HG03196 (cell line): ENCODE data around the gene ENAM.
"Not testable (repeated sequence)": the region's sequence is repeated elsewhere in the genome, so short reads cannot be mapped to it uniquely, and the experiment has no call there.

ENCODE experiments used
- ATAC-seq: cut with Tn5 transposase; IDR thresholded peaks from one replicate; pipeline ENCODE4 v1.9.1; 2021; ENCODE audit not compliant: unreplicated experiment

The ENAM gene

GRCh38 chr4:70674191-70674590 lies 45.6 kb downstream of the ENAM start:
- ATAC-seq, result no peak

GRCh38 chr4:70674731-70675130 lies 46.2 kb downstream of the ENAM start:
- no peak for ATAC-seq

- ATAC-seq, result no peak
Measured at GRCh38 chr4:70676554-70677090, 48.1 kb downstream of the ENAM start.

GRCh38 chr4:70678383-70678999 lies 49.9 kb downstream of the ENAM start:
- peak; percentile 71 for ATAC-seq

GRCh38 chr4:70680934-70681333 lies 52.4 kb downstream of the ENAM start:
- ATAC-seq, result no peak

- no peak for ATAC-seq
Measured at GRCh38 chr4:70681704-70682103, 53.2 kb downstream of the ENAM start.

GRCh38 chr4:70682142-70682541 lies 53.6 kb downstream of the ENAM start:
- not testable (repeated sequence) for ATAC-seq

GRCh38 chr4:70687392-70687791 lies 58.8 kb downstream of the ENAM start:
- no peak for ATAC-seq

GRCh38 chr4:70687821-70688794 lies 59.6 kb downstream of the ENAM start, which contains the start of gene UTP3:
UTP3 (plus strand) TSS chr4:70688532; CDS start chr4:70688678, 146 bp downstream.
- peak; percentile 96 for ATAC-seq

- peak; percentile 1 for ATAC-seq
Measured at GRCh38 chr4:70688795-70689231, 60.3 kb downstream of the ENAM start.

- ATAC-seq, result no peak
Measured at GRCh38 chr4:70691661-70692060, 63.1 kb downstream of the ENAM start.

GRCh38 chr4:70694633-70695032 lies 66.1 kb downstream of the ENAM start:
- ATAC-seq, result not testable (repeated sequence)
